HCT116 (cell line): ENCODE results near the gene SPTBN1. TPM values are rescaled to one million over a fixed set of nuclear protein-coding genes. Genes with fewer than 3 reads are reported as not detected.

Experiments
- ATAC-seq: fragments of 200-7000 bp; cut with Tn5 transposase; 2 replicates; pipeline ENCODE4 v1.9.1; 2020; ENCODE audit warnings: mild to moderate bottlenecking, moderate library complexity
- BruUV-seq: library from RNA; stranded (reverse); fragments of 400-500 nt; replicated peaks from 2 replicates; lab custom pipeline; 2021; lab: Mats Ljungman, UMichigan
- CTCF ChIA-PET: fragments of 300-600 bp; sonication (Branson Sonifier 250); formaldehyde crosslinking; loops from one replicate; lab custom pipeline; 2021; ENCODE audit warnings: antibody characterized with exemption; lab: Charles Lee
- POLR2A ChIA-PET: fragments of 300-600, 350-600 bp; sonication (Branson Sonifier 250); formaldehyde crosslinking; loops from one replicate; lab custom pipeline; 2021; ENCODE audit warnings: antibody characterized with exemption; lab: Charles Lee
- RAD21 ChIA-PET, 2 experiments: fragments of 300-600 bp; sonication (Branson Sonifier 250); formaldehyde crosslinking; loops; one replicate each; lab custom pipeline; 2023; ENCODE audit warnings: low total read pairs in 2 of 2; ENCODE audit not compliant: uncharacterized antibody in 2 of 2, unreplicated experiment in 2 of 2, low non-redundant PET in 1 of 2; lab: Charles Lee
- DNase-seq: peaks from one replicate; pipeline ENCODE4 v3.0.0-alpha.2; 2010; ENCODE audit warnings: low read depth, low spot score
- H2AFZ ChIP-seq: fragments of 200-600 bp; shearing (Covaris generic), sonication (generic); 2 replicates; pipeline ENCODE4 v1.6.1; 2017; ENCODE audit warnings: low read depth, mixed run types, mixed read lengths, antibody characterized with exemption, low read length; ENCODE audit not compliant: poor library complexity, severe bottlenecking
- H3K27ac ChIP-seq: 2 replicates; pipeline ENCODE4 v1.5.1; 2012; ENCODE audit warnings: low read depth, low read length
- H3K27me3 ChIP-seq: fragments of 200-600 bp; sonication (generic); 2 replicates; pipeline ENCODE4 v1.6.1; 2016; ENCODE audit warnings: mixed run types, low read length, mixed read lengths; ENCODE audit not compliant: insufficient read depth
- H3K36me3 ChIP-seq, 2 experiments: fragments of 200-500 bp in 1 of 2; fragments of 200-600 bp in 1 of 2; sonication (Bioruptor generic) in 1 of 2; sonication (generic) in 1 of 2; 2 replicates each; pipeline versions ENCODE4 v1.5.1 to v1.6.1; 2014 to 2016; ENCODE audit warnings: low read length in 2 of 2, inconsistent platforms in 1 of 2, mixed read lengths in 1 of 2, mixed run types in 1 of 2; ENCODE audit not compliant: insufficient read depth in 2 of 2, control insufficient read depth in 1 of 2
- H3K4me1 ChIP-seq, 2 experiments: fragments of 200-600 bp in 1 of 2; sonication (generic) in 1 of 2; 2 replicates each; pipeline versions ENCODE4 v1.5.1 to v1.6.1; 2012 to 2017; ENCODE audit warnings: low read length in 2 of 2, inconsistent platforms in 1 of 2, mild to moderate bottlenecking in 1 of 2, mixed read lengths in 1 of 2, mixed run types in 1 of 2, moderate library complexity in 1 of 2; ENCODE audit not compliant: insufficient read depth in 2 of 2, control insufficient read depth in 1 of 2
- H3K4me2 ChIP-seq: fragments of 200-600 bp; sonication (generic); 2 replicates; pipeline ENCODE4 v1.6.1; 2017; ENCODE audit warnings: mixed run types, low read length, mixed read lengths
- H3K4me3 ChIP-seq, 2 experiments: fragments of 200-600 bp in 1 of 2; sonication (generic) in 1 of 2; replicated peaks in 1 of 2; 2 replicates each; pipeline ENCODE4 v1.5.1; 2011 to 2016; ENCODE audit warnings: low read length in 2 of 2, control low read depth in 1 of 2, low read depth in 1 of 2, mild to moderate bottlenecking in 1 of 2, mixed read lengths in 1 of 2, mixed run types in 1 of 2
- H3K79me2 ChIP-seq: fragments of 200-600 bp; sonication (generic); 2 replicates; pipeline ENCODE4 v1.6.1; 2017; ENCODE audit warnings: mild to moderate bottlenecking, mixed run types, low read length, moderate library complexity, mixed read lengths; ENCODE audit not compliant: insufficient read depth
- H3K9ac ChIP-seq: fragments of 200-600 bp; sonication (generic); 2 replicates; pipeline ENCODE4 v1.6.1; 2016; ENCODE audit warnings: low read length, mixed read lengths
- H3K9me2 ChIP-seq: fragments of 200-600 bp; sonication (generic), shearing (Covaris generic); 2 replicates; pipeline ENCODE4 v1.6.1; 2017; ENCODE audit warnings: mixed run types, mild to moderate bottlenecking, moderate library complexity; ENCODE audit not compliant: insufficient read depth
- H3K9me3 ChIP-seq, 2 experiments: fragments of 200-500 bp in 1 of 2; fragments of 200-600 bp in 1 of 2; sonication (Bioruptor generic) in 1 of 2; sonication (generic) in 1 of 2; 2 replicates each; pipeline ENCODE4 v1.6.1; 2014 to 2017; ENCODE audit warnings: low read length in 2 of 2, mixed read lengths in 2 of 2, inconsistent platforms in 1 of 2, low read depth in 1 of 2, mild to moderate bottlenecking in 1 of 2, mixed run types in 1 of 2, moderate library complexity in 1 of 2; ENCODE audit not compliant: control insufficient read depth in 1 of 2, insufficient read depth in 1 of 2
- H4K20me1 ChIP-seq: fragments of 200-600 bp; sonication (generic), shearing (Covaris generic); 2 replicates; pipeline ENCODE4 v1.6.1; 2017; ENCODE audit warnings: mixed run types, mild to moderate bottlenecking, moderate library complexity; ENCODE audit not compliant: insufficient read depth
- CBX3 ChIP-seq: IDR thresholded peaks from 2 replicates; pipeline ENCODE4 v1.6.1; 2012; ENCODE audit warnings: low read depth
- CEBPB ChIP-seq: IDR thresholded peaks from 2 replicates; pipeline ENCODE4 v1.6.1; 2012; ENCODE audit warnings: low read depth
- EGR1 ChIP-seq: IDR thresholded peaks from 2 replicates; pipeline ENCODE4 v1.6.1; 2012; ENCODE audit warnings: low read depth
- ELF1 ChIP-seq: IDR thresholded peaks from 2 replicates; pipeline ENCODE4 v1.6.1; 2012; ENCODE audit warnings: low read depth, borderline replicate concordance
- EZH2 ChIP-seq: fragments of 200-600 bp; sonication (generic); IDR thresholded peaks from 2 replicates; pipeline ENCODE4 v1.6.1; 2017; ENCODE audit warnings: antibody characterized with exemption, mixed run types
- EZH2phosphoT487 ChIP-seq: fragments of 200-600 bp; IDR thresholded peaks from 2 replicates; pipeline ENCODE4 v1.6.1; 2018; ENCODE audit warnings: antibody characterized with exemption, borderline replicate concordance
- FOSL1 ChIP-seq: IDR thresholded peaks from 2 replicates; pipeline ENCODE4 v1.6.1; 2012; ENCODE audit warnings: low read depth
- JUND ChIP-seq: IDR thresholded peaks from 2 replicates; pipeline ENCODE4 v1.6.1; 2012
- POLR2A ChIP-seq: IDR thresholded peaks from 2 replicates; pipeline ENCODE4 v1.7.0; 2011; ENCODE audit warnings: borderline replicate concordance; ENCODE audit not compliant: insufficient read depth, insufficient read length; ENCODE audit errors: extremely low read depth
- POLR2AphosphoS5 ChIP-seq: IDR thresholded peaks from 2 replicates; pipeline ENCODE4 v1.6.1; 2011; ENCODE audit warnings: mild to moderate bottlenecking, low read depth, low read length, moderate library complexity
- RAD21 ChIP-seq: IDR thresholded peaks from 2 replicates; pipeline ENCODE4 v1.6.1; 2012; ENCODE audit warnings: low read depth, mild to moderate bottlenecking
- SIN3A ChIP-seq: IDR thresholded peaks from 2 replicates; pipeline ENCODE4 v1.6.1; 2012; ENCODE audit warnings: low read depth
- SP1 ChIP-seq: IDR thresholded peaks from 2 replicates; pipeline ENCODE4 v1.6.1; 2012; ENCODE audit warnings: low read depth
- SRF ChIP-seq: IDR thresholded peaks from 2 replicates; pipeline ENCODE4 v1.6.1; 2012; ENCODE audit warnings: low read depth
- ZFX ChIP-seq: fragments of 450-650 bp; IDR thresholded peaks from 2 replicates; pipeline ENCODE4 v1.6.1; 2017
- ZNF274 ChIP-seq: fragments of 200-500 bp; sonication (Bioruptor generic); IDR thresholded peaks from 2 replicates; pipeline ENCODE4 v1.6.1; 2014; ENCODE audit warnings: mild to moderate bottlenecking, low read depth, low read length, inconsistent platforms
- intact Hi-C: fragments of 100-400 bp; cut with micrococcal nuclease; formaldehyde crosslinking; loops from 2 replicates; pipeline ENCODE4 v1.10.0; 2022
- total RNA-seq: library from RNA; stranded (reverse); gene quantifications from one replicate; pipeline ENCODE4 v1.2.1, GENCODE V29; 2021; ENCODE audit not compliant: unreplicated experiment
- TF ChIP-seq, protein P1 (sequence below): IDR thresholded peaks from 2 replicates; pipeline ENCODE4 v1.6.1; 2012; ENCODE audit warnings: low read depth
- TF ChIP-seq, protein P2 (sequence below): IDR thresholded peaks from 2 replicates; pipeline ENCODE4 v1.6.1; 2011; ENCODE audit warnings: mild to moderate bottlenecking, low read length, moderate library complexity; ENCODE audit not compliant: insufficient replicate concordance; ENCODE audit errors: extremely low read depth
- TF ChIP-seq, protein P3 (sequence below), 3 experiments: fragments of 200-600 bp in 1 of 3; sonication (generic) in 1 of 3; IDR thresholded peaks in 2 of 3; conservative IDR thresholded peaks in 1 of 3; 2 replicates each; pipeline ENCODE4 v1.5.1; 2012 to 2017; ENCODE audit warnings: low read depth in 2 of 3, low read length in 2 of 3, antibody characterized with exemption in 1 of 3, borderline replicate concordance in 1 of 3, control low read depth in 1 of 3, mild to moderate bottlenecking in 1 of 3, mixed read lengths in 1 of 3, mixed run types in 1 of 3, moderate library complexity in 1 of 3; ENCODE audit not compliant: insufficient read depth in 1 of 3
- TF ChIP-seq, protein P4 (sequence below): IDR thresholded peaks from 2 replicates; pipeline ENCODE4 v1.6.1; 2012

SPTBN1 gene
- total RNA-seq, 1 experiment from 2014 or later: 84.4 TPM

DNA sequence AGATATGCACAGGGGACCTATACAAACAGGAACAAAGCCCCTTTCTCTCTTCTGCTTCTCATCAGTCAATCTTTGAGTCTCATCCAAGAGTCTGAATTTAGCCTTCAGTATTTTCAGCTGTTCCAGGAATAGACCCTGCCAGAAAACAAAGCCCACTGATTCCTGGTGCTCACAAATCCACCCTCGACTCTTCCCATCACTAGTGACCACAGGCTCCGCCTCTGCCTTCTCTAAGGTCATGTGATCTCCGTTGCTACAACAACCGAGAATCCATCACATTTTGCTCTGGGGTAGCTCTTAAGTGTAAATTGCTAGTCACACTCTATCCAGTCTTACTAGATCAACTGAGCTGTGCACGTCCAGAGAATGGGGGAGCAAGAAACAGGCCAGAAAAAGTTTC lies 46.4 kb upstream of the SPTBN1 start:
- no peak overlapping the region for H3K9ac ChIP-seq
- no peaks in the 10 kb centered on the region for H3K27me3 ChIP-seq
- H3K36me3 ChIP-seq: no peaks in the 10 kb centered on the region
- no TSS peak for BruUV-seq
- H4K20me1 ChIP-seq: no peaks in the 10 kb centered on the region
- H3K79me2 ChIP-seq: no peaks in the 10 kb centered on the region
- H3K4me3 ChIP-seq: no peak overlapping the region
- peak overlapping the region; percentile 7 for H2AFZ ChIP-seq
- H3K27ac ChIP-seq: no peak overlapping the region
- H3K4me1 ChIP-seq: peaks cover 0 to 6% of the 10 kb centered on the region in 2 experiments; a peak in 2 of 4 replicates
- DNase-seq (no peak), ATAC-seq (no peak)
- RAD21 ChIA-PET: no interaction called here
- CTCF ChIA-PET: no interaction called here
- no peaks in the 10 kb centered on the region for H3K9me2 ChIP-seq
- POLR2A ChIA-PET: no interaction called here
- no peak overlapping the region for H3K4me2 ChIP-seq
- intact Hi-C loops: no loop called here
- TF ChIP-seq EZH2 (no peak), JUND (no peak), FOSL1 (no peak), EZH2phosphoT487 (no peak), ELF1 (no peak), POLR2A (no peak), CBX3 (no peak), SP1 (no peak), RAD21 (no peak), SIN3A (no peak), CEBPB (no peak), POLR2AphosphoS5 (no peak), EGR1 (no peak), ZNF274 (no peak), SRF (no peak), ZFX (no peak)
- TF ChIP-seq, protein P1, sequence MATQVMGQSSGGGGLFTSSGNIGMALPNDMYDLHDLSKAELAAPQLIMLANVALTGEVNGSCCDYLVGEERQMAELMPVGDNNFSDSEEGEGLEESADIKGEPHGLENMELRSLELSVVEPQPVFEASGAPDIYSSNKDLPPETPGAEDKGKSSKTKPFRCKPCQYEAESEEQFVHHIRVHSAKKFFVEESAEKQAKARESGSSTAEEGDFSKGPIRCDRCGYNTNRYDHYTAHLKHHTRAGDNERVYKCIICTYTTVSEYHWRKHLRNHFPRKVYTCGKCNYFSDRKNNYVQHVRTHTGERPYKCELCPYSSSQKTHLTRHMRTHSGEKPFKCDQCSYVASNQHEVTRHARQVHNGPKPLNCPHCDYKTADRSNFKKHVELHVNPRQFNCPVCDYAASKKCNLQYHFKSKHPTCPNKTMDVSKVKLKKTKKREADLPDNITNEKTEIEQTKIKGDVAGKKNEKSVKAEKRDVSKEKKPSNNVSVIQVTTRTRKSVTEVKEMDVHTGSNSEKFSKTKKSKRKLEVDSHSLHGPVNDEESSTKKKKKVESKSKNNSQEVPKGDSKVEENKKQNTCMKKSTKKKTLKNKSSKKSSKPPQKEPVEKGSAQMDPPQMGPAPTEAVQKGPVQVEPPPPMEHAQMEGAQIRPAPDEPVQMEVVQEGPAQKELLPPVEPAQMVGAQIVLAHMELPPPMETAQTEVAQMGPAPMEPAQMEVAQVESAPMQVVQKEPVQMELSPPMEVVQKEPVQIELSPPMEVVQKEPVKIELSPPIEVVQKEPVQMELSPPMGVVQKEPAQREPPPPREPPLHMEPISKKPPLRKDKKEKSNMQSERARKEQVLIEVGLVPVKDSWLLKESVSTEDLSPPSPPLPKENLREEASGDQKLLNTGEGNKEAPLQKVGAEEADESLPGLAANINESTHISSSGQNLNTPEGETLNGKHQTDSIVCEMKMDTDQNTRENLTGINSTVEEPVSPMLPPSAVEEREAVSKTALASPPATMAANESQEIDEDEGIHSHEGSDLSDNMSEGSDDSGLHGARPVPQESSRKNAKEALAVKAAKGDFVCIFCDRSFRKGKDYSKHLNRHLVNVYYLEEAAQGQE: no peak
- TF ChIP-seq, protein P2, sequence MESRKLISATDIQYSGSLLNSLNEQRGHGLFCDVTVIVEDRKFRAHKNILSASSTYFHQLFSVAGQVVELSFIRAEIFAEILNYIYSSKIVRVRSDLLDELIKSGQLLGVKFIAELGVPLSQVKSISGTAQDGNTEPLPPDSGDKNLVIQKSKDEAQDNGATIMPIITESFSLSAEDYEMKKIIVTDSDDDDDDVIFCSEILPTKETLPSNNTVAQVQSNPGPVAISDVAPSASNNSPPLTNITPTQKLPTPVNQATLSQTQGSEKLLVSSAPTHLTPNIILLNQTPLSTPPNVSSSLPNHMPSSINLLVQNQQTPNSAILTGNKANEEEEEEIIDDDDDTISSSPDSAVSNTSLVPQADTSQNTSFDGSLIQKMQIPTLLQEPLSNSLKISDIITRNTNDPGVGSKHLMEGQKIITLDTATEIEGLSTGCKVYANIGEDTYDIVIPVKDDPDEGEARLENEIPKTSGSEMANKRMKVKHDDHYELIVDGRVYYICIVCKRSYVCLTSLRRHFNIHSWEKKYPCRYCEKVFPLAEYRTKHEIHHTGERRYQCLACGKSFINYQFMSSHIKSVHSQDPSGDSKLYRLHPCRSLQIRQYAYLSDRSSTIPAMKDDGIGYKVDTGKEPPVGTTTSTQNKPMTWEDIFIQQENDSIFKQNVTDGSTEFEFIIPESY: no peak
- TF ChIP-seq, protein P3, sequence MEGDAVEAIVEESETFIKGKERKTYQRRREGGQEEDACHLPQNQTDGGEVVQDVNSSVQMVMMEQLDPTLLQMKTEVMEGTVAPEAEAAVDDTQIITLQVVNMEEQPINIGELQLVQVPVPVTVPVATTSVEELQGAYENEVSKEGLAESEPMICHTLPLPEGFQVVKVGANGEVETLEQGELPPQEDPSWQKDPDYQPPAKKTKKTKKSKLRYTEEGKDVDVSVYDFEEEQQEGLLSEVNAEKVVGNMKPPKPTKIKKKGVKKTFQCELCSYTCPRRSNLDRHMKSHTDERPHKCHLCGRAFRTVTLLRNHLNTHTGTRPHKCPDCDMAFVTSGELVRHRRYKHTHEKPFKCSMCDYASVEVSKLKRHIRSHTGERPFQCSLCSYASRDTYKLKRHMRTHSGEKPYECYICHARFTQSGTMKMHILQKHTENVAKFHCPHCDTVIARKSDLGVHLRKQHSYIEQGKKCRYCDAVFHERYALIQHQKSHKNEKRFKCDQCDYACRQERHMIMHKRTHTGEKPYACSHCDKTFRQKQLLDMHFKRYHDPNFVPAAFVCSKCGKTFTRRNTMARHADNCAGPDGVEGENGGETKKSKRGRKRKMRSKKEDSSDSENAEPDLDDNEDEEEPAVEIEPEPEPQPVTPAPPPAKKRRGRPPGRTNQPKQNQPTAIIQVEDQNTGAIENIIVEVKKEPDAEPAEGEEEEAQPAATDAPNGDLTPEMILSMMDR (IDR thresholded peaks at IDR 0.05 in 2 of 3, conservative IDR thresholded peaks at IDR 0.05 in 1 of 3; ENCODE audit: borderline replicate concordance in 1 of 3, insufficient read depth in 1 of 3, low read depth in 2 of 3, low read length in 2 of 3): no peak
- TF ChIP-seq, protein P4, sequence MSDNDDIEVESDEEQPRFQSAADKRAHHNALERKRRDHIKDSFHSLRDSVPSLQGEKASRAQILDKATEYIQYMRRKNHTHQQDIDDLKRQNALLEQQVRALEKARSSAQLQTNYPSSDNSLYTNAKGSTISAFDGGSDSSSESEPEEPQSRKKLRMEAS: no peak
- no peaks in the 10 kb centered on the region for H3K9me3 ChIP-seq
